GM19238 (cell line): Measurements from ENCODE around the gene IRX2.

Source experiments
- DNase-seq: peaks from one replicate; pipeline ENCODE4 v3.0.0; 2011; ENCODE audit warnings: low spot score; ENCODE audit not compliant: insufficient read length

Gene IRX2

GRCh38 chr5:2697446-2698200 is 53.9 kb downstream of the IRX2 start:
- no peak for DNase-seq

GRCh38 chr5:2697041-2697440 is 54.4 kb downstream of the IRX2 start:
- DNase-seq: no peak
